GM23338 (cell line): Measurements from ENCODE around the gene AGAP3.

ENCODE experiments used
- CREB1 ChIP-seq: fragments of 250-450 bp; sonication (Bioruptor Pico); IDR thresholded peaks from 2 replicates; pipeline ENCODE4 v1.5.0; 2020; ENCODE audit warnings: low read depth, mild to moderate bottlenecking, moderate library complexity
- CTCF ChIP-seq, 2 experiments: fragments of 200-600 bp in 1 of 2; sonication (generic) in 1 of 2; conservative IDR thresholded peaks; 2 replicates each; pipeline versions ENCODE4 v1.5.1 to v1.6.1; 2016 to 2017; ENCODE audit warnings: antibody characterized with exemption in 2 of 2, low read depth in 2 of 2, mild to moderate bottlenecking in 2 of 2, moderate library complexity in 1 of 2
- ETS1 ChIP-seq: IDR thresholded peaks from 2 replicates; pipeline ENCODE4 v1.6.1; 2016; ENCODE audit warnings: antibody characterized with exemption
- EZH2 ChIP-seq: fragments of 200-600 bp; sonication (generic); IDR thresholded peaks from one replicate; pipeline ENCODE4 v1.8.0; 2017; ENCODE audit warnings: antibody characterized with exemption, mild to moderate bottlenecking, low read depth; ENCODE audit not compliant: unreplicated experiment
- EZH2phosphoT487 ChIP-seq: fragments of 200-600 bp; sonication (generic); IDR thresholded peaks from one replicate; pipeline ENCODE4 v1.8.1; 2018; ENCODE audit warnings: antibody characterized with exemption; ENCODE audit not compliant: unreplicated experiment
- JUNB ChIP-seq: IDR thresholded peaks from one replicate; pipeline ENCODE4 v1.6.1; 2016; ENCODE audit warnings: antibody characterized with exemption; ENCODE audit not compliant: unreplicated experiment
- POLR2AphosphoS5 ChIP-seq: IDR thresholded peaks from 2 replicates; pipeline ENCODE4 v1.6.1; 2016; ENCODE audit warnings: antibody characterized with exemption, low read depth
- REST ChIP-seq: IDR thresholded peaks from one replicate; pipeline ENCODE4 v1.6.1; 2018; ENCODE audit warnings: antibody characterized with exemption; ENCODE audit not compliant: unreplicated experiment
- ZNF114 ChIP-seq: fragments of 250-450 bp; sonication (Bioruptor Pico); IDR thresholded peaks from 2 replicates; pipeline ENCODE4 v1.5.0; 2020; ENCODE audit warnings: mild to moderate bottlenecking, moderate library complexity

GRCh38 chr7:151063212-151063561, 23.1 kb upstream of the AGAP3 start:
- TF ChIP-seq CTCF (conservative IDR thresholded peaks at IDR 0.05; ENCODE audit: low read depth in 2 of 2), result no peak
- no peak for TF ChIP-seq POLR2AphosphoS5
- TF ChIP-seq EZH2phosphoT487, result no peak
- no peak for TF ChIP-seq CREB1 (CRISPR knock-in tag)
- TF ChIP-seq EZH2, result no peak
- TF ChIP-seq ETS1, result no peak
- TF ChIP-seq ZNF114, result no peak
- TF ChIP-seq REST, result no peak
- TF ChIP-seq JUNB, result no peak
